ENCODE measurements around the gene ULK4. TPM values are rescaled to one million over a fixed set of nuclear protein-coding genes. Genes with fewer than 3 reads are reported as not detected.

The ULK4 gene
- total RNA-seq, 1 donor from 2014 or later: 3.7 TPM

Other genes starting within 250 kb of the ULK4 start
- 273 TPM for gene TRAK1, start 129.3 kb upstream of the ULK4 start, total RNA-seq

Measured in Right ventricle myocardium superior (tissue), 1 donor.